GM18499 (cell line): ENCODE data around the gene SMIM22.

Source experiments
- ATAC-seq: cut with Tn5 transposase; IDR thresholded peaks from one replicate; pipeline ENCODE4 v1.9.1; 2021; ENCODE audit warnings: moderate number of reproducible peaks; ENCODE audit not compliant: insufficient read depth, unreplicated experiment

The SMIM22 gene

GRCh38 chr16:4795181-4795827, at the start of gene SMIM22:
Gene SMIM22 (plus strand): TSS chr16:4795369. CDS start chr16:4795735, 366 bp downstream.
- no peak for ATAC-seq

GRCh38 chr16:4746215-4746614, 49.0 kb upstream of the SMIM22 start:
- no peak for ATAC-seq

GRCh38 chr16:4746991-4747574, 48.1 kb upstream of the SMIM22 start:
- no peak for ATAC-seq

GRCh38 chr16:4747906-4748681, 47.1 kb upstream of the SMIM22 start:
- no peak for ATAC-seq

GRCh38 chr16:4748682-4749411, 46.3 kb upstream of the SMIM22 start:
- no peak for ATAC-seq

- no peak for ATAC-seq
Observed at GRCh38 chr16:4749700-4750257, 45.4 kb upstream of the SMIM22 start.

GRCh38 chr16:4750896-4751295, 44.3 kb upstream of the SMIM22 start:
- no peak for ATAC-seq

GRCh38 chr16:4752351-4753100, 42.6 kb upstream of the SMIM22 start:
- ATAC-seq: no peak

- no peak for ATAC-seq
Observed at GRCh38 chr16:4753227-4753626, 41.9 kb upstream of the SMIM22 start.

GRCh38 chr16:4754865-4755264, 40.3 kb upstream of the SMIM22 start:
- no peak for ATAC-seq

GRCh38 chr16:4755687-4756086, 39.5 kb upstream of the SMIM22 start:
- ATAC-seq: no peak

- no peak for ATAC-seq
Observed at GRCh38 chr16:4760221-4760910, 34.8 kb upstream of the SMIM22 start.

- no peak for ATAC-seq
Observed at GRCh38 chr16:4762205-4762604, 33.0 kb upstream of the SMIM22 start.

- no peak for ATAC-seq
Observed at GRCh38 chr16:4763791-4764190, 31.4 kb upstream of the SMIM22 start.

- no peak for ATAC-seq
Observed at GRCh38 chr16:4765511-4766474, 29.4 kb upstream of the SMIM22 start.

GRCh38 chr16:4766875-4767628, 28.1 kb upstream of the SMIM22 start, which contains the start of gene ZNF500:
Gene ZNF500 (minus strand): TSS chr16:4767162. CDS start chr16:4765978, 1,184 bp downstream.
- ATAC-seq: peak; percentile 58

- ATAC-seq: no peak
Observed at GRCh38 chr16:4767872-4768548, 27.2 kb upstream of the SMIM22 start.
